ENCODE data around the gene SMYD3. TPM values are rescaled to one million over a fixed set of nuclear protein-coding genes. Genes with fewer than 3 reads are reported as not detected.
"Not testable (repeated sequence)": the region's sequence is repeated elsewhere in the genome, so short reads cannot be mapped to it uniquely, and the experiment has no call there.

Gene SMYD3
- polyA plus RNA-seq, 1 donor, result 7.1 TPM

- no peak for DNase-seq
Measured at GRCh38 chr1:246096356-246096755, 410.7 kb downstream of the SMYD3 start.

- DNase-seq, result no peak
Measured at GRCh38 chr1:246095443-246095842, 411.6 kb downstream of the SMYD3 start.

GRCh38 chr1:246093230-246093629 lies 413.8 kb downstream of the SMYD3 start:
- DNase-seq, result no peak

- no peak for DNase-seq
Measured at GRCh38 chr1:246092136-246092535, 414.9 kb downstream of the SMYD3 start.

- DNase-seq, result no peak
Measured at GRCh38 chr1:246091477-246091876, 415.6 kb downstream of the SMYD3 start.

GRCh38 chr1:246086191-246086590 lies 420.9 kb downstream of the SMYD3 start:
- no peak for DNase-seq

- no peak for DNase-seq
Measured at GRCh38 chr1:246083416-246083815, 423.7 kb downstream of the SMYD3 start.

- DNase-seq, result no peak
Measured at GRCh38 chr1:246081856-246082668, 425.0 kb downstream of the SMYD3 start.

GRCh38 chr1:246081138-246081702 lies 425.9 kb downstream of the SMYD3 start:
- DNase-seq, result no peak

GRCh38 chr1:246080031-246080430 lies 427.0 kb downstream of the SMYD3 start:
- DNase-seq, result no peak

GRCh38 chr1:246078888-246079252 lies 428.2 kb downstream of the SMYD3 start:
- DNase-seq, result no peak

- no peak for DNase-seq
Measured at GRCh38 chr1:246078126-246078887, 428.8 kb downstream of the SMYD3 start.

- DNase-seq, result no peak
Measured at GRCh38 chr1:246077476-246077875, 429.6 kb downstream of the SMYD3 start.

GRCh38 chr1:246074421-246074820 lies 432.7 kb downstream of the SMYD3 start:
- no peak for DNase-seq

GRCh38 chr1:246072456-246072955 lies 434.6 kb downstream of the SMYD3 start:
- DNase-seq, result no peak

- not testable (repeated sequence) for DNase-seq
Measured at GRCh38 chr1:246071981-246072380, 435.1 kb downstream of the SMYD3 start.

GRCh38 chr1:246071561-246071960 lies 435.5 kb downstream of the SMYD3 start:
- DNase-seq, result not testable (repeated sequence)

- DNase-seq, result no peak
Measured at GRCh38 chr1:246069581-246069980, 437.5 kb downstream of the SMYD3 start.

GRCh38 chr1:246068619-246069509 lies 438.2 kb downstream of the SMYD3 start:
- DNase-seq, result no peak

- no peak for DNase-seq
Measured at GRCh38 chr1:246068217-246068512, 438.9 kb downstream of the SMYD3 start.

- no peak for DNase-seq
Measured at GRCh38 chr1:246067432-246068216, 439.5 kb downstream of the SMYD3 start.

- DNase-seq, result no peak
Measured at GRCh38 chr1:246066573-246066972, 440.5 kb downstream of the SMYD3 start.

Measured in hindlimb muscle (tissue), 1 donor.